LNCAP (cell line): Measurements from ENCODE around the gene DIPK1B.

Experiments used
- TF ChIP-seq, protein P1 (sequence below): fragments of 450-650 bp; IDR thresholded peaks from 2 replicates; pipeline ENCODE4 v1.5.1; 2017; ENCODE audit warnings: mild to moderate bottlenecking

The DIPK1B gene

DNA sequence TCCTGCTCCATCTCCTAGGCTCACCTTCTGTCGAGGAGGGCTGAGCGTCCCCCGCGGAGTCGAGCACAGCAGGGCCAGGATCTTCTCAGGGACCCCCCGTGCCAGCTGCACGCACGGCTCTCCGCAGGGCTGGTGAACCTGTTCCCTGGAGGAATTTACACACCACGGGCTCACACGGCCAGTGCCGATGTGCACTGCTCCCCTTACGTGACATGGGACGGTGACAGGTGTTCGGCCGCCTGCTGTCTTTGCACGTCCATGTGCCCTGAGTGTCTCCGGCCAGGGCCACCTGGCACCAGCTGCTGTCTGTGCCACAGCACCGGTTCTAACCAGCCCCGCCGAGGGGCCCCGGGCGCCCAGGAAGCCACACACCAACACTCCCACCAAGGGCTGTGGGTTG lies 16.4 kb upstream of the DIPK1B start:
- TF ChIP-seq, protein P1, sequence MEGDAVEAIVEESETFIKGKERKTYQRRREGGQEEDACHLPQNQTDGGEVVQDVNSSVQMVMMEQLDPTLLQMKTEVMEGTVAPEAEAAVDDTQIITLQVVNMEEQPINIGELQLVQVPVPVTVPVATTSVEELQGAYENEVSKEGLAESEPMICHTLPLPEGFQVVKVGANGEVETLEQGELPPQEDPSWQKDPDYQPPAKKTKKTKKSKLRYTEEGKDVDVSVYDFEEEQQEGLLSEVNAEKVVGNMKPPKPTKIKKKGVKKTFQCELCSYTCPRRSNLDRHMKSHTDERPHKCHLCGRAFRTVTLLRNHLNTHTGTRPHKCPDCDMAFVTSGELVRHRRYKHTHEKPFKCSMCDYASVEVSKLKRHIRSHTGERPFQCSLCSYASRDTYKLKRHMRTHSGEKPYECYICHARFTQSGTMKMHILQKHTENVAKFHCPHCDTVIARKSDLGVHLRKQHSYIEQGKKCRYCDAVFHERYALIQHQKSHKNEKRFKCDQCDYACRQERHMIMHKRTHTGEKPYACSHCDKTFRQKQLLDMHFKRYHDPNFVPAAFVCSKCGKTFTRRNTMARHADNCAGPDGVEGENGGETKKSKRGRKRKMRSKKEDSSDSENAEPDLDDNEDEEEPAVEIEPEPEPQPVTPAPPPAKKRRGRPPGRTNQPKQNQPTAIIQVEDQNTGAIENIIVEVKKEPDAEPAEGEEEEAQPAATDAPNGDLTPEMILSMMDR, result no peak

DNA sequence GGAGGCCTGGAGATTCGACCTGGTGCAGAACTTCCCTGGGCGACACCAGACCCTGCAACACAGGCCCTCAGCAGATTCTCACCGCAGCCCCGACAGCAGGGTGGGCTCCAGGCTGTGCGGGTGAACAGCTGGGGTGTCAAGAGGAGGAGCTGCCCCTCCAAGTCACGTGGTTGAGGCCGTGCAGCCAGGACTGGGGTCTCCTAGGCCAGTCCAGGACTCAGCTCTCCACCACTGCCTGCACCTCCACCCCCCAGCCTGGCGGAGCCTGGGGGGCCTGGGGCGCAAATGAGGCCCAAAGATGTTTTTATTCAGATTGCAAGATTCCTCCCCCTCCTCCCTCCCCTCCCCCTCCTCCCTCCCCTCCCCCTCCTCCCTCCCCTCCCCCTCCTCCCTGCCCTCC lies 15.9 kb upstream of the DIPK1B start:
- TF ChIP-seq, protein P1, result no peak

DNA sequence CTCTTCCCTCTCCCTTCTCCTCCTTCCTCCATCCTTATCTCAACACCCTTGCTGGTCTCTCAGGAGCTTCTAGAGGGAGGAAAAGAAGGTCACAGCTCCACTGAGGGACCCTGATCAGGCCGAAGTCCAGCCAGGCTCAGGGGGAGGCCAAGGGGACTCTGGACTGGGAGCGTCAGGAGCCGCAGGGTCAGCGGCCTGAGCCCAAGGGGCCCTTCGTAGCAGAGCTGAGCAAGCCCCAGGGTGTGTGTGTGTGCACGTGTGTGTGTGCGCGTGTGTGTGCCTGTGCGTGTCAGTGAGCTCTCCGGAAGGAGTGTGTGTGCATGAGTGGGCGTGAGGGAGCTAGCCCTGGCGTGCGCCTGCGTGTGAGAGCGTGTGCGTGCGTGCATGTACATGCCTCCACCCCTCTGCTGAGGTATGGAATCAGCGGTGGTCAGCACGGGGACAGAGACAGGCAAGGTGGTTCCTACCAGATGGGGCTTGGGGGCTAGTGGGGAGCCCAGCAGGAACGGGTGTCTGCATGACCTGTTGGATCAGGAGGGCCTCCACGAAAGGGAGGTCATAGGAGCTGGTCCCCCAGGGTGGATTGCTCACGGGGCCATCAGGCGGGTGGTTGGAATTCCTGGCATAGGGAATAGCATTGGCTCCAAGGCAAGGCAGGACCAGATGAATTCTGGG lies 15.1 kb upstream of the DIPK1B start:
- TF ChIP-seq, protein P1, result no peak

DNA sequence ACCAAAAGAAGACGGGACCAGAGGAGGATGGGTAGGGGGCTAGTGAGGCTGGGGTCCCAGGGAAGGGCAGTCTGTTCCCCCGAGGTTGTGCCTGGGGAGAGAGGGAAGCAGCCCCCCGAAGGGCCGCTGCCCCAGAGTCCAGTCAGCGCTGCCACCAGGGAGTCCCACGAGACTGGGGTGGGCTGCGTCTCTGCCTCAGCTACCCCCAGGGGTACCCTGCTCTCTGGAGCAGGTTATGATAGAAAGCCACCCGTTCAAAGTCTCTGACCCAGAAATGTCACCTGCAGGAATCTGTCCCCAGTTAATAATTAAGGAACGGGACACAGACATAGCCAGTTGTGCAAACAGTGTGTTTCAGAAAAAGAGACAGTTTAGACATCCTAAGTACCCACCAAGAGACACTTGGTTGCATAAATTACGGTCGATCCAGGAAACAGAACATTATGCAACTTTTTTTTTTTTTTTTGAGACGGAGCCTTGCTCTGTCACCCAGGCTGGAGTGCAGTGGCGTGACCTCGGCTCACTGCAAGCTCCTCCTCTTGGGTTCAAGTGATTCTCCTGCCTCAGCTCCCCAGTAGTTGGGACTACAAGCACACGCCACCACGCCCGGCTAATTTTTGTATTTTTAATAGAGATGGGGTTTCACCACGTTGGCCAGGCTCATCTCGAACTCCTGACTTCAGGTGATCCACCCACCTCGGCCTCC lies 14.4 kb upstream of the DIPK1B start:
- TF ChIP-seq, protein P1, result no peak

DNA sequence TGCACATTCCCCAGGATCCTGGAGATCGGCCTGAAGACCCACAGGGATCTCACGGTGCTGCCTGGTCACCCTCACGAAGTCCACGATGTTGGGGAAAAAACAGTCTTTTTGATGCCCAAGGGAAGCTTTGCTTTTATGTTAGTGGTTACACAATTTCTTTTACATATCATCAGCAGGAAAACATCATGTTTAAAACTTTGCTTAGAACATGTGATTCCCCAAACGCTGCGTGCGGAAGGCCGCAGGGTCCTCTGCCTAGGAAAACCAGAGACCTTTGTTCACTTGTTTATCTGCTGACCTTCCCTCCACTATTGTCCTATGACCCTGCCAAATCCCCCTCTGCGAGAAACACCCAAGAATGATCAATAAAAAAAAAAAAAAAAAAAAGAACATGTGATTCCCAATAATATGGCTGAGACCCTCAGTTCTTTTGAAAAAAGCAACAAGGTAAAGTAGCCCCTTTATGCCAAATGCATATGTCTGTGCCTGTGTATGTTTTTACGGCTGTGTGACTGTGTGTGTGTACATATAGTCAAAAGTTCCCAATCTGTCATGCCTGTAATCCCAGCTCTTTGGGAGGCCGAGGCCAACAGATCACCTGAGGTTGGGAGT lies 13.6 kb upstream of the DIPK1B start:
- TF ChIP-seq, protein P1, result no peak

DNA sequence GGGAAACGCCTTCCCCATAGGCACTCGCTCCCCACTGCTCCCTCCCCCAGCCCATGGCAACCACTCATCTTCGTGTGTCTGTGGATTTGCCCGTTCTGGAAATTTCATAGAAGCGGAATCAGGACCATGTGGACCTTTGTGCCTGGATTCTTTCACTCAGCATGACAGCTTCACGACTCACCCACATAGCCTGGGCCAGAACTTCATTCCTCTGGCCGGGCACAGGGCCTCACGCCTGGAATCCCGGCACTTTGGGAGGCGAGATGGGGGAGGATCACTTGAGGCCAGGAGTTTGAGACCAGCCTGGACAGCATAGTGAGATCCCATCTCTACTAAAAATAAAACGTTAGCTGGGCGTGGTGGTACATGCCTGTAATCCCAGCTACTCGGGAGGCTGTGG lies 12.1 kb upstream of the DIPK1B start:
- TF ChIP-seq, protein P1, result no peak

DNA sequence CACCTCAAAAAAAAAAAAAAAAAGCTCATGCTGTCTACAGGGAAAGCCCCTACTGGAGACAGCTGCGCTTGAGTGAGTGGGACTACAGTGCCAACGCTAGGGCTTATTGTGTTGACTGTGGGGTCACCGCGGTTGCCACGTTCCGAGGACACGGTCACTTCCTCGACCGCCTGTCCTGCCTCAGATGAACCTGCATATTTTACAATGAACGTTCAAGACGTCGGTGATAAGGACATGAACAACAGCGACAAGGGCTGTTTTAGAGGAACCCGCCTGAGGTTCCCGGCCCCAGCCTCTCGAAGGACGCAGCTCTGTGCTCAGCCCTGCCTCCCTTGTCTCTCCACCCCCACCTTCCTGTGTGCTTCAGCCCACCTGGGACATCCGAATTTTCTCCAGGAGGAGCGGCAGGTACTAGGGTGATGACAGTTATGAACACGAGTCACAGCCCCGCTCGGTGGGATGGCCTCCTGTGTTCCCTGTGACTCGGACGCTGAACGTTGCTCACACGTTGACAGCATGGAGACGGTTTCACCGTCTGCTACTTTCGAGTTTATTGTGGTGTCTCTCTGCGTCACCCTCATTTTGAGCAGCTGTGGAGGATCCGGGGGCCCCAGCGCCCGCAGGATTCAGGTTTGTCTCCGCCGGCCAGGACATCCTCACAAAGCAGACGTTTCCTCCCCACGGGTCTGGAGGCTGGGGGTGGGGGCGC lies 11.3 kb upstream of the DIPK1B start:
- TF ChIP-seq, protein P1, result no peak
